GM19328 (cell line): Measurements from ENCODE around the gene TUBGCP5.
"Not testable (repeated sequence)": the region's sequence is repeated elsewhere in the genome, so short reads cannot be mapped to it uniquely, and the experiment has no call there.

Source experiments
- ATAC-seq: cut with Tn5 transposase; IDR thresholded peaks from one replicate; pipeline ENCODE4 v1.9.1; 2021; ENCODE audit warnings: mild to moderate bottlenecking, moderate library complexity; ENCODE audit not compliant: unreplicated experiment

TUBGCP5 gene

DNA sequence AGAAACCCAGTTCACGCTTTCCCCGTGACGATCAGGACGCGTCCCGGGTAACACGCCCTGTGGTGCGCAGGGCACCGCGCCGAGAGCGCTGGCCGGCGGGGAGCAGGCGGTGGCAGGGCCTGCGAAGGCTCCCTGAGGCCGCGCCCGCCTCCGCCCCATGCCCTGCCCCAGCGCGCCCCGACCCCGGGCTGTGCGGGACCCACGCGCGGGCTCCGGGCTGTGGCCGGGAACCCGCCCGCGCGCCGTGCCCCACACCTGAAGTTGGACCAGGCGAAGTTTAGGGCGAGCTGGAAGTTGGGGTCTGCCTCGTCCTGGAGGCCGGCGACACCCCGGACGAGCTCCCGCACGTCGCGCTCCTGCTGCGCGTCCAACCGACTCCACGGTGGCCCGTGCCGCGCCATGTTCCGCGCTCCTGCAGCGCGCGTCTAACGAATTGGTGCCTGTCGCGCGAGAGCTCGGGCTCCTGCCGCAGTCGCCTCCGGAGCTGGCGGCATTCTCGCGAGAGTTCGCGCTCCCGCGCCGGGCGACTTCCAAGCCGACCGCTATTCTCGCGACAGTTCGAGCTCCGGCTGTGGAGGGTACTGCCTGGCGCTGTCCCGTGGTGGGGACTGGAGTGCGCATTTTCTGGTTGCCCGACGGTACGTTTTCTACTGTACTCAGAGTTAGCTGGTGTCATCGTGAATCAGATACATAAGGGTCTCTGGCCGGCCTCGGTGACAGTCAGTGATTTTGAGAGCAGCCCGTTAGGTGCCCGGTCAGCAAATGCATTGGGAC, at the start of gene TUBGCP5:
Gene TUBGCP5 (minus strand): TSS at position 427 of the 774 bp plus-strand sequence. CDS start 26 bp downstream, at position 401.
- ATAC-seq, result peak; percentile 88

DNA sequence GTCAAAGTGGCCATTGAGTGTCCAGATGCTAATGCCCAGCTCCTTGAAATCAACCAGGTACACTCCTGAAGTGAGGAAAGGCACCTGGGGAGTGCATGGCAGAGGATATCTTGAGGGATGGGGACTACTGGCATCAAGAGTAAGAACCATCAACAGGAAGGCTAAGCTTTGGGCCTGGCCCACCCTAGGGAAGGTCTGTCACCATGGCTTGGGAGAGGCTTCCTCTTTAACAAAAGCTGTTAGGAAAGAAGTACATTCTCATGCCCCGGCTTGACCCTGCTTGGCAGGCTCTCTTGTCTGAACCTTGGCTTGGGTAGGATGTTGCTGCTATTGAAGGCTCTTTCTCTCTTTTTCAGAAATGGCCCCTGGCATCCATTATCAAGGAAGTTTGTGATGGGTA, 43.7 kb upstream of the TUBGCP5 start:
- no peak for ATAC-seq

DNA sequence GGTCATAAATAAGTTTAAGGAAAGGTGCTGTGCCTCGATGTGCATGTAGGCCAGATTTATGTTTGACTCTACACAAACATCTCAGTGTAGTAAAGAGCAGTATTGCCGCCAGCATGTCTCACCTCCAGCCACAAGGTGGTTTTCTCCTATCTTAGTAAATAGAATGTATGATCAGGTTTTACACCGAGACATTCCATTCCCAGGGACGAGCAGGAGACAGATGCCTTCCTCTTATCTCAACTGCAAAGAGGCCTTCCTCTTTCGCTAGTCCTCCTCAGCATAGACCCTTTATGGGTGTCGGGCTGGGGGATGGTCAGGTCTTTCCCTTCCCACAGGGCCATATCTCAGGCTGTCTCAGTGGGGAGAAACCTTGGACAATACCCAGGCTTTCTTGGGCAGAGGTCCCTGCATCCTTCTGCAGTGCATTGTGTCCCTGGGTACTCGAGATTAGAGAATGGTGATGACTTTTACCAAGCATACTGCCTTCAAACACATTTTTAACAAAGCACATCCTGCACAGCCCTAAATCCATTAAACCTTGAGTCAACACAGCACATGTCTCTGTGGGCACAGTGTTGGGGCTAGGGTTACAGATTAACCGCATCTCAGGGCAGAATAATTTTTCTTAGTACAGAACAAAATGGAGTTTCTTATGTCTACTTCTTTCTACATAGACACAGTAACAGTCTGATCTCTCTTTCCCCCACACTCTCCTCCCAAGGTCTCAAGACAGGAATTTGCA, 42.8 kb upstream of the TUBGCP5 start:
- not testable (repeated sequence) for ATAC-seq

DNA sequence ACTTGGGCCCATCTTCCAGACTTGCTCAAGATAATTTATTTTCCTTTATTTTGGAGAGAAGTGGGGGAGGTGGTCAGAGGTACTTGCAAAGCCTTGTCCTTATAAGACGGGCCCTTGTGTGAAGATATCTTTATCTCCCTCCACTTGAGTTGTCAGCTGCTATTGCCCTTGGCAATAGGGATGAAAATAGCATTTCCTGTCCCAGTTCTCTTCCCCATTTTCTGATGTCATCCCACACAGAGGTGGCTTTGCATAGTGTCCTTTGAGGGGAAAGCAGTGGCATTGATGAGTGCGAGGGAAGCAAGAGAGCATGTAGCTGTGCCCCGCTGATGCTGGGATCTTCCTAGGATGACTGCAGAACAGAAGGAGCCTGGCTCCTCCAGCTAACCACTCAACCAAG, 41.9 kb upstream of the TUBGCP5 start:
- no peak for ATAC-seq

DNA sequence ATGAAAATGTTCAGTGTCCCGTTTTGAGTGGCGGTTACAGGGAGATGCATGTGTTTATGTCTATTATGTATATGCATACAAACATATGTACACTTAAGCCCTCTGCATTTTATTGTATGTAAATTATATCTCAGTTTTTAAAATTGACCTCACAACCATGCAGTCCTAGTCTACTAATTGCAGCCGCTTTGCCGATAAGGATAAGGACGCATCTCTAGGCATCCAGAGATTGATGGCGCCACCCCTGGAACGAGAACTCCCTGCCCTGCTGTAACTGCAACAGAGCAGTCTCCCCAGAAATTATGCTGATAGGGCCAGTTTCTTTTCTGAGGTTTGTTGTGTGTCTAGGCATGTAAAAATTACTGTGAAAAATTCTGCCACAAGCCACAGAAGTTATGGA, 40.4 kb upstream of the TUBGCP5 start:
- no peak for ATAC-seq

DNA sequence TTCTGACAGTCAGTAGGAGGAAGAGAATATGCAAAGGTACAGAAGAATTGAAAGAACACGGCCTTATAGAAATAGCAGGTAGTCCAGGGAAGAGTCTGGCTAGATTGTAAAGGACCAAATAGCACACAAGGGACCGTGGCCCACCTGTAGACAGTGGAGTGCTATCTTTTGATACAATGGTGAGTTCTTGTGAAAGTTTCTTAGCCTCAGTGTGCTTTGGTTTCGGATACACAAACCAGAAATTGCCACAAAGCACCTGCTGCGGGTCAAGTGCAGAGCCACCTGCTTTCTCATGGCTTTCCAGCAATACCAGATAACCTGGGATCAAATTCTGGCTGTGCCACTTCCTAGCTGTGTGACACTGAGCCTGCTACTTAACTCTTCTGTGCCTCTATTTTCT, 36.6 kb upstream of the TUBGCP5 start:
- ATAC-seq, result no peak

DNA sequence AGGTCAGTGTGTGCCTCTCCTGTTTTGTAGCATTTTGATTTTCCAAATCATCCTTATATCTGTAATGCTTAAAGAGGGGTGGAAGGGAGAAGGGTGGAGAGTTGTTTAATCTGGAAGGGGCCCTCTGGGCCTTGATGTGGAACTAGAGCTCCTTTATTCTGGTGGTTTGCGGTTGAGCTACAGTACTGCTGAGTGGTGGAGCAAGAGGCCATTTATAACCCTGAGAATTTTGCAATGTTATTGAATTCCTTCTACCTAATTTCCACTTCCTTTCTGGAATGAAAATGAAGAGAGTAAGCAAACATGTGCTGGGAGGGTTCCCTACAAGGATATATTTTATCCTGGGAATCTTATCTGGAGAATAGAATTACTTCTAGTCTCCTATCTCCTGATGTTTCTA, 35.3 kb upstream of the TUBGCP5 start:
- no peak for ATAC-seq

DNA sequence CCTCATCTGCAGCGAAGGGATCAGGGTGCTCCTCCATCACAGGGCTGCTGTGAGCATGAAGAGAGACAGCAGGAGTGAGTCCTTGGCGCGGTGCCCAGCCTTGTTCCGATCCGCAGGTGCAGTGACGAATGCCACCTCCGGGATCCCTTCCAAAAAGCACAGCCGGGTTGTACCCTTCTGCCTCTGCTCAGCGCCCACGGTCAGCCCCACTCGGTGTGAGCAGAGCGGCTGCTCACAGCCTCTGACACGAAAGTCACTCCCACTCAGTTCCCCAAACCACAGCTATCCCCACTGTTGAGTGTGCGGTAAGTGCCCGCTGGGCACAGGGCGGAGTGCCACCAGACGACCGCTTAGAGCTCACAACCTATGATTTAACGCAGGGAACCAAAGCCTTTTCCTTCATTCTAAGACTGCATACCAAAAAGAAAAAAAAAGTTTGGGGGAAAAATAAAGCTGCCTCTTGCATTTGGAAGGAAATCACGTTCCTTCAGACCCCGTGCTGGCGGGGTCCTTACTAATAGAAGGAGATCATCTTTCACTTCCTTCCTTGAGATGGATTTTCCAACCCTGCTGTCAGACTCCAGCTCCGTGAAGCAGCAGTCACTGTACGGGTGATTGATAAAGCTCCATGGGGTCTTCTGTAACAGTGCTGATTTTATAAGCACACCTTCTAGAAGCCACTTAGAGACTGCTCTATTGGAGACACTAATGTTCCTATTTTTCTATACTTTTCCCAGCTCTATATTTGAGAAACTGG, 34.7 kb upstream of the TUBGCP5 start:
- no peak for ATAC-seq

DNA sequence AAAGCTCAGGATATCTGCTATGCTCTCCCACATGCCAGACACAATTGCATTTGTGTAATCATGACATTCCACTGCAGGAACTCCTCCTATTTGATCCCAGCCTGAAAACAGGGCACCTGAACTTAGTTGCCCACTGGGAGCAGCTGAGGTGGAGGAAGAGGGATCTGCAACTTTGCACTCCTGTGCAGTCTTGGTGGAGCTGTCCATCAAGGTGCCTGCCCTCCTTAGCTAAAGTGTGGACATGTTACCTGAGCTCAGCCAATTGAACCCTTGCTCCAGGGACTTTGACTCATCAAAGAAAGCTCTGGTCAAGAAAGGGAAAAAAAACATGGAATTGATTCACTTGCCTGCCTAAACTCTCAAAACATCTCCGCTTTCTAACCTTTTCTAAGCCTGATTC, 33.3 kb upstream of the TUBGCP5 start:
- no peak for ATAC-seq

DNA sequence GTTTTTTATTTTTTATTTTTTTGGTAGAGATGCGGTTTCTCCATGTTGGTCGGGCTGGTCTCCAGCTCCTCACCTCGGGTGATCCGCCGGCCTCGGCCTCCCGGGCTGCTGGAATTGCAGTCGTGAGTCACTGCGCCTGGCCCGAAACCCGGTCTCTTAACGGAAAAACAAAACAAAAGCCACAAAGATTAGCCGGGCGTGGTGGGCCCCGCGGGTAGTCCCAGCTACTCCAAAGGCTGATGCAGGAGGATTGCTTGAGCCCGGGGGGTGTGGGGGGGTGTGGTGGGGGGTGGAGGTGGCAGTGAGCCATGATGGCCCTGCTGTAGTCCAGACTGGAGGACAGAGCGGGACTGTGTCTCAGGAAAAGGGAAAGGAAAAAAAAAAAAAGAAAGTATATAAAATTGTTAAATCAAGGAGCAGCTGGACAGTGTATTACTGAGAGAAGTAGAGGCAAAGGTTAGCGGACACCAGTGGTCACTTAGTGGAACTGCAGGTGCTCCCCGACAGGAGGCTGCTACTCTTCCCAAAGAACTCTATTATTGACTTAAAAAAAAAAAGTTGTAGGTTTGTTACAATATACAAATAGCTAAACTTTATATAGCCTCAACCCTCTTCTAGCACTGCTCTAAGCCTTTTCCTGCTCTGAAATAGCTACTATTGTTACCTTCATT, 30.3 kb upstream of the TUBGCP5 start:
- ATAC-seq, result no peak

DNA sequence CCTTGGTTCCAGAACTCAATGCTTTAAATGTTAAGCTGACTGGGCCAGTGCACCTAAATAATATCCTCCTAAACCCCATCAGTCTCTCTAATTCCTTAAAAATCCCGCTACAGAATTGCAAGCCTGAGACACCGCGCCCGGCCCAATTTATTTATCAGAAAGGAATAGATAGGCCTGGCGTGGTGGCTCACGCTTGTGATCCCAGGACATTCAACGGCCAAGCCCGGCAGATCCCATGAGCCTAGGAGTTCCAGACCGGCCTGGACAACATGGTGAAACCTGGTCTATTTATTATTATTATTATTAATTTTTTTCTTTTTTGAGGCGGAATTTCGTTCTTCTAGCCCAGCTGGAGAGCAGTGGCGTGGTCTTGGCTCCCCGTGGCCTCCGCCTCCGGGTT, 28.0 kb upstream of the TUBGCP5 start:
- ATAC-seq, result no peak

DNA sequence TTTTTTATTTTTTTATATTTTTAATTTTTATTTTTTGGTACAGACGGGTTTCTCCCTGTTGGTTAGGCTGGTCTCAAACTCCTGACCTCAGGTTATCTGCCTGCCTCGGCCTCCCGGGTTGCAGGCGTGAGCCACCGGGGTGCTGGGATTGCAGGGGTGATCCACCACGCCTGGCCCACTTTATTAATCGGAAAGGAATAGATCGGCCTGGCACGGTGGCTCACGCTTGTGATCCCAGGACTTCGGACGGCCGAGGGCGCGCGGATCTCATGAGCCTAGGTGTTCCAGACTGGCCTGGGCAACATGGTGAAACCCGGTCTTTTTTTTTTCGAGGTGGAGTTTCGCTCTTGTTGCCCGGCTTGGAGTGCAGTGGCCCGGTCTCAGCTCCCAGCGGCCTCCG, 26.5 kb upstream of the TUBGCP5 start:
- no peak for ATAC-seq

DNA sequence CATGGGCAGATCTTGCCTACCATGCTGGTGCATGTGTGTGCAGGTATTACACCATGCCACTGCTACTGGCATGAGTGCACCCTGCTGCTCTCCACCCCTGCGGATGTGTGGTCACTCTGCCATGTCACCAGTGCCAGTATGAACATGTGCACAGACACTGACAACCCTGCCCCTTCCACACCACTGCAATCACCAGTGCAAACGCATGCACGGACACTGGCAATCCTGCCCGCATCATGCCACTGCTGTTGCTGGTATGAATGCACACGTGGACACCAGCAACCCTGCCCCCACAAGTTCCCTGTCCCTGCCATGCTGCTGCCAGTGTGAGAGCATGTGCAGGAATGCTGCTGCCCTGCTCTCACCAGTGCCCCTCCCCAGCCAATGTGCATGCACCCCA, 24.8 kb upstream of the TUBGCP5 start:
- no peak for ATAC-seq

DNA sequence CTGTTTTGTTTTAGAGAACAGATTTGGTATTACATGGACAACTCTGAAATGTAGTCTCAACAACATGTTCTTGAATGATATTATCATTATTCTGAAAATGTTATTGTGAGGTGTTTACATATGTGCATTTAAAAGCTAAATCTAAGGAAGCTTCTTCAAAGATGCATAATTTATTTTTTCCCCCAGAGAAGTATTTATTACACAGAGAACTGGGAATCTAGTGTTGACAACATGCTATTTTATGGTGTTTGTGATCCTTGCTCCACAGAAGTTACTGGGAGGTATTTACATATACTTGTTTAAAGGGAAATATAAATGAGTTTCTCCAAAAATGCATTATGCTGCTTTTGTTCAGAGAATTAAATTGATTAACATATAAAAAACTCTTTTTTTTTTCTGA, 18.3 kb upstream of the TUBGCP5 start:
- no peak for ATAC-seq

DNA sequence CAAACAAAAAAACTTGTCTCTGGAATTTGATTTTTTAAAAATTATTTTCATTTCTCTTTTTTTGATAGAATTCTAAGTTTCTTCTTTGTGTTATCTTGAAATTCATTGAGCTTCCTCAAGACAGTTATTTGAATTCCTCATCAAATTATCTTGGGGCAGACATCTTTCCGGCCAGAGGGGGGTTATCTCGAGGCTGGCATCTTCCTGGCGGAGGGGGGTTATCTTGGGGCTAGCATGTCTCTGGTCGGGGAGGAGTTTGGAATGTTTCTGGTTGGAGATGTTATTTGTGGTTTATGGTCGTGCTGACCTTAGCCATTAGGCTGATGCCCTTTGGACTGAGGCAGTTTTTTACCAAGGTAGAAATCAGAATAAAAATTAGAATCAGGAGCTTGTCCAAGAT, 15.9 kb upstream of the TUBGCP5 start:
- ATAC-seq, result no peak

DNA sequence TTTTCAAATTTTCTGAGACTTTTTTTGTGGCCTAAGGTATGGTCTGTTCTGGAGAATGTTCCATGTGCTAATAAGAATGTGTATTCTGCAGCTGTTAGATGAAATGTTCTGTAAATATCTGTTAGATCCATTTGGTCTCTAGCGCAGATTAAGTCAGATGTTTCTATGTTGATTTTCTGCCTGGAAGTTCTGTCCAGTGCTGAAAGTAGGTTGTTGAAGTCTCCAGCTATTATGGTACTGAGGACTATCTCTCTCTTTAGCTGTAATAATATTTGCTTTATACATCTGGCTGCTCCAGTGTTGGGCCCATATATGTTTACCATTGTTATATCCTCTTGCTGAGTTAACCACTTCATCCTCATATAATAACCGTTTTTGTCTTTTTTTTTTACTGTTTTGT, 13.2 kb upstream of the TUBGCP5 start:
- no peak for ATAC-seq

DNA sequence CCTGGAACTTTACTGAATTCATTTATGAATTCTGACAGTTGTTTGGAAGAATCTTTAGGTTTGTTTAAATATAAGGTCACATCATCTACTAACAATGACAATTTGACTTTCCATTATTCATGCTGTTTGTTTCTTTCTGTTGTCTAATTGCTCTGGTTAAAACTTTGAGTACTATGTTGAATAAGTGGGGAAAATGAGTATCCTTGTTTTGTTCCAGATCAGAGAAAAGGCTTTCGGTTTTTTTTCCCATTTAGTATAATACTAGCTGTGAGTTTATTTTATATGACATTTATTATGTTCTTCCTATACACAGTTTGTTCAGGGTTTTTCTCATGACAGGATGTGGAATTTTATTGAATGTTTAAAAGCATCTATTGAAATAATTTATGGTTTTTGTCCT, 11.3 kb upstream of the TUBGCP5 start:
- ATAC-seq, result no peak

DNA sequence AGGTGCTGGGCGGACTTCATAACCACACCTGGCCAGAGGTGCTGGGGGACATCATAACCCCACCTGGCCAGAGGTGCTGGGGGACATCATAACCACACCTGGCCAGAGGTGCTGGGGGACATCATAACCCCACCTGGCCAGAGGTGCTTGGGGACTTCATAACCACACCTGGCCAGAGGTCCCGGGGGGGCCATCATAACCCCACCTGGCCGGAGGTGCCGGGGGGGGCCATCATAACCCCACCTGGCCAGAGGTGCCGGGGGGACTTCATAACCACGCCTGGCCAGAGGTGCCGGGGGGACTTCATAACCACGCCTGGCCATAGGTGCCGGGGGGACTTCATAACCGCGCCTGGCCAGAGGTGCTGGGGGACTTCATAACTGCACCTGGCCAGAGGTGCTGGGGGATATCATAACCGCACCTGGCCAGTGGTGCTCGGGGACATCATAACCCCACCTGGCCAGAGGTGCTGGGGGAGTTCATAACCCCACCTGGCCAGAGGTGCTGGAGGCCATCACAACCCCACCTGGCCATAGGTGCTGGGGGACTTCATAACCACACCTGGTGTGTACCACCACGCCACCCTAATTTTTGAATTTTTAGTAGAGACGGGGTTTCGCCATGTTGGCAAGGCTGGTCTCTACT, 10.7 kb upstream of the TUBGCP5 start:
- no peak for ATAC-seq

DNA sequence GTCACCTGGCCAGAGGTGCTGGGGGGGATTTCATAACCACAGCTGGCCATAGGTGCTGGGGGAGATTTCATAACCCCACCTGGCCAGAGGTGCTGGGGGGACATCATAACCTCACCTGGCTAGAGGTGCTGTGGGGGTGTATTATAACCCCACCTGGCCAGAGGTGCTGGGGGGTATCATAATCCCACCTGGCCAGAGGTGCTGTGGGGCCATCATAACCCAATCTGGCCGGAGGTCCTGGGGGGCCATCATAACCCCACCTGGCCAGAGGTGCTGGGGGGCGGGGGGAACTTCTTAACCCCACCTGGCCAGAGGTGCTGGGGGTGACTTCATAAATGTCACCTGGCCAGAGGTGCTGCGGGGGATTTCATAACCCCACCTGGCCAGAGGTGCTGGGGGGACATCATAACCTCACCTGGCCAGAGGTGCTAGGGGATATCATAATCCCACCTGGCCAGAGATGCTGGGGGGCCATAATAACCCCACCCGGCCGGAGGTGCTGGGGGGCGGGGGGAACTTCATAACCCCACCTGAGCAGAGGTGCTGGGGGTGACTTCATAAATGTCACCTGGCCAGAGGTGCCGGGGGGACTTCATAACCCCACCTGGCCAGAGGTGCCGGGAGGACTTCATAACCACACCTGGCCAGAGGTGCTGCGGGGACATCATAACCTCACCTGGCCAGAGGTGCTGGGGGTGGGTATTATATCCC, 9.4 kb upstream of the TUBGCP5 start:
- ATAC-seq, result not testable (repeated sequence)

DNA sequence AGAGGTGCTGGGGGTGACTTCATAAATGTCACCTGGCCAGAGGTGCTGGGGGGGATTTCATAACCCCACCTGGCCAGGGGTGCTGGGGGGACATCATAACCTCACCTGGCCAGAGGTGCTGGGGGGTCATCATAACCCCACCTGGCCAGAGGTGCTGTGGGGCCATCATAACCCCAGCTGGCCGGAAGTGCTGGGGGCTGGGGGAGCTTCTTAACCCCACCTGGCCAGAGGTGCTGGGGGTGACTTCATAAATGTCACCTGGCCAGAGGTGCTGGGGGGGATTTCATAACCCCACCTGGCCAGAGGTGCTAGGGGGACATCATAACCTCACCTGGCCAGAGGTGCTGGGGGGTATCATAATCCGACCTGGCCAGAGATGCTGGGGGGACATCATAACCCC, 4.6 kb upstream of the TUBGCP5 start:
- ATAC-seq, result not testable (repeated sequence)
